WI38 (cell line): ENCODE data around the gene SH3TC2.

Experiments used
- H3K4me3 ChIP-seq: 2 replicates; pipeline ENCODE4 v1.5.1; 2011; ENCODE audit warnings: low read depth, mild to moderate bottlenecking, control low read depth, low read length
- CTCF ChIP-seq: IDR thresholded peaks from 2 replicates; pipeline ENCODE4 v1.5.1; 2012; ENCODE audit warnings: low read depth, mild to moderate bottlenecking, control low read depth, low read length

Gene SH3TC2

GRCh38 chr5:148976569-148977381 is 86.1 kb downstream of the SH3TC2 start:
- H3K4me3 ChIP-seq: no peak overlapping the region
- TF ChIP-seq CTCF: no peak

- no peak for TF ChIP-seq CTCF
- no peak overlapping the region for H3K4me3 ChIP-seq
These were observed 88.1 kb downstream of the SH3TC2 start for GRCh38 chr5:148974642-148975327.

DNA sequence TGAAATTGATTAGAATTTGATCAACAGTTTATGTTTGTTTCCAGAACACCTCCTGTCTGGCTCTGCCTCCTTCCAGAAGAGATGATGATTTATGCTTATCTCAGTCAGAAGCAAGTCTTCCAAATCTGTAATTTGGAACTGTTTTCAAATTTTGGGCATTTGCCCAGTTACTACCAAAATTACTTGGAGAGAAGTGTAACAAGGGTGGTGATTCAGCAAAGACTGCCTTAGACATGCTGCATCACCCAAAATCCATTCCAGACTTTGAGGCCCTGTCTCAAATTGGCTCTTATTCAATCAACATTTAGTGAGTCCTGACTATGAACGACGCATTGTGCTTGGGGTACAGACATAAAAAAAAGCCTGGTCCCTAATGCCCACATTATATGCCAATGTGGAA is 89.4 kb downstream of the SH3TC2 start:
- no peak for TF ChIP-seq CTCF
- no peak overlapping the region for H3K4me3 ChIP-seq

DNA sequence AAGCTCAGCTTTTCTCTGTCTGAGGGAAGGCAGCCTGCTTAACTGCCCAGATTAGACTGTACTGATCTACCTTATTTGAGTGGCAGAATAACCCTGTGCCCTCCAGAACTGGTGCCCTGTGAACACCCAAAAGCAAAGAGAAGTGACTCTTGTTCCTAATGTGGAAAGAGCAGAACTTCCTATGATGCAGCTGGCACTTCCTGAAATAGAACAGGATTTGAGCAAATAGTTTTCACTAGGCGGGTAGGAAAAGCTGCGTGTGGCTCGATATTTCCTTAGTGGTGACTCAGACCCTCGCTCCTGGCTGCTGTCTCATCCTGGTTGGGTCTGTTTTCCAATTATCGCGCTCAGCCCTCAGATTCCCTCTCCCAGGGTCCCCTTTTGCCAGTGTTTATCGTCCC is 89.9 kb downstream of the SH3TC2 start:
- TF ChIP-seq CTCF: no peak

DNA sequence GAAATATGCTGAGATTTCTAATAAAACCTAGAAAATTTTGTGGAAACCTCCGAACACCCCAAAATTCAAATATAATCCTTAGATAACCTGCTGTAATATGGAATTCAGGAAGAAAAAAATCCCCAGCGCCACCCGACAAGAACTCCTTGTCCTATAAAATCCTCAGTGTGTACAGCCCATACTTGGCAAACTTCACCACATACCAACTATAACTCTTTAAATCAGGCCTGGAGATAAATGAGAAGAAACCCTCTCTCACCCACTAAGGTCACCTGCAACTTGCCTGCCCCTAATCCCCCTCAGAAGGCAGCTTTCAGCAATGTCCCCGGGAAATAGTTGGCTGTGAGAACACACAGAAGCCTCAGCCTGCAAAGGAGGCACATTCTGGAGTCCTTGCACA is 90.5 kb downstream of the SH3TC2 start:
- no peak overlapping the region for H3K4me3 ChIP-seq
- TF ChIP-seq CTCF: no peak

More for the DNA sequence above, 89.9 kb downstream of the SH3TC2 start:
- H3K4me3 ChIP-seq: no peak overlapping the region

GRCh38 chr5:148970876-148971275 is 92.0 kb downstream of the SH3TC2 start:
- no peak for TF ChIP-seq CTCF
- no peak overlapping the region for H3K4me3 ChIP-seq

GRCh38 chr5:148970228-148970627 is 92.6 kb downstream of the SH3TC2 start:
- no peak for TF ChIP-seq CTCF
- H3K4me3 ChIP-seq: no peak overlapping the region
